Stimulated activated CD4-positive, alpha-beta T cell treated with anti-CD3 and anti-CD28 coated beads, Interleukin-1b, Interleukin-23, amount 100 ng/mL, for 4 hours (primary cell): ENCODE measurements around the gene COMP.
"Not testable (repeated sequence)": the region's sequence is repeated elsewhere in the genome, so short reads cannot be mapped to it uniquely, and the experiment has no call there.

Experiments used
- DNase-seq, 2 donors: peaks; one replicate each; pipeline ENCODE4 v3.0.0-alpha.2; 2020; ENCODE audit warnings: low read depth in 2 of 2

COMP gene

DNA sequence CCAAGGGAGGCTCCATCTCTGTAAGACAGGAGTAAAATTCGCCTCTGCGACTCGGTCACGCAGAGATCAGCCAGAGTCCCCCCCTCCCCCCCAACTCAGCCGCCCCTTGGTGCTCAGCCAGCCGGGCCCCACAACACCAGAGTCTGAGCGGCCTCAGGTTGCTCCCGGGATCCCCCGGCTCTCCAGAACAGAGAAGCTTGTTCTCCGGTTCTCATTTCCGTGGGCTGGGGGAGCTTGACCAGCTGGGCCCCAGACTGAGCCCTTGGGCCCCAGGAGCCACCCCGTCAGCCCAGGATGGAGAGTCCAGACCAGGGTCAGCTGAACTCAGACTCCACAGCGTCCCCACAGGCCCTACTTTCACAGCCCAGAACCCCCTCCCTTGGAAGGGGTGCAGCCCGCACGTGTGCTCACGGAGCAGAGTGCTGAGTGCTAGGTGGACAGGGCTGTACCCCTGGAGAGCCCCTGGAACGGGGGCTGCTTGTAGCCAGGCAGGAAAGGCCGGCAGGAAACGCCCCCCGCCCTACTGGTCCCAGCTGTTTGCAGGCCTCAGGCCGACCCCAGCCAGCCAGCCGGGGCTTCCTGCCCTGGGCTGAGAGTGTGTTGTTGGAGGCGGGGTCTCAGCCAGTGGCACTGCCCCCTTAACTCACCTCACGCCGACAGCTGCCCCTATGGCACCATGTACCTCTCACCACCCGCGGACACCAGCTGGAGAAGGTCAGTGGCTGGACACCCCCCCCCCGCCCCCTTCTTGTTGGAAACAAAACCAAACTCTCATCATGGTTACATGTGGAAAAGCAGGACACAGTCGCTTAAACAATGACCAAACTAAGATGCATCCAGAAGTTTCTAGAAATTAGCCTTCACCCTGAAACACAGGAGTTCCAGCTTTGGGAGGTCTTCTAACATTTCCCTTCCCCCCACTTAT lies 44.4 kb downstream of the COMP start:
- no peak for DNase-seq

DNA sequence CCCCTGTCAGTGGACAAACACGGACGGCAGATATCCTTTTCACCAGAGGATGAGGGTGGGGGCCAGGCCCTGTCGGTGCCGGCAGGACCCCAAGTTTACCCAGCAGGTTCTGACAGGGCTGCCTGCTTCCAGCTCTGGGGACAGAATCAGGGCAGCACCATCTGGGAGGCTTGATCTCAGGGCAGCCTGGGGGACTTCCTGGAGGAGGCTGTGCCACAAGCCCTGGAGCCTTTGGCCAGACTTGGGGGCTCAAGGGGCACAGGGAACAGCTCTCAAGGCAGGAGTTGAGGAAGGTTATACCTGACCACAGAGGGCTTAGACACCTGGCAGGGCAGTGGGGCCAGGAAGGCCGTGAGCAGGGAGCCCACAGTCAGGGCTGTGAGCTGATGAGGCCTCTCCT lies 45.2 kb downstream of the COMP start:
- no peak for DNase-seq

DNA sequence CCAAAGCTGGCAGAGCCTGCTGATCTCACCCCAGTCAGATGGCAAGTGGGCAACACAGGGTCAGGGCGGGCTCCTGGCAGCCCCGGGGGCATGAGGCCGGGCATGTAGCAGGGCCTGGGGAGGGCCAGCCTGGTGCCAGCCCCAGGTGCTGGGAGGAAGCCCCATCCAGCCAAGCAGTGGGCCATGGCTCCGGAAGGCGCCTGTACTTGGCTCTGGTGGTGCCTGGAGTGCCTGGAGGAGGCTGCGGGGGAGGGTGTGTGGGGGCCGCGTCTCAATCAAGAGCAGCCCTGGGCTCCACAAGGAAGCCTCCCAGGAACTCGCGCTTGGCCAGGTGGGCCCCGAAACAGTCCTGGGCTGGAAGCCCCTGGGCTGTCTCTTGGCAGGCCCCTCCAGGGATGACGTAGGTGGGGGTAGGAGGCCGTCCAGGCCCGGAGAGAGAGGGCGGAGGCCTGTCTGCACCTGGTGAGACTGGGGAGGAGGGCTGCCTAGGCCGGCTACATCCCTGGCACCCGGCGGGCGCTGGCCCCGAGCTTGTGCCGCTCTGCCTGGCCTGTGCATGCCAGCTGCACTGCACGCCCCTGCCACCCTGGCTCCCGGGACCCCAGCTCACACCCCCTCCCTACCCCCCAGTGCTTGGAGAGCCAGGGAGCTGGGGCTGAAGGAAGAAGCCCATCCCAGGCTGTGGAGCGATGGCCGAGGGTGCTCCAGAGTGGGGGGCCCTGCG lies 45.9 kb downstream of the COMP start:
- no peak for DNase-seq

DNA sequence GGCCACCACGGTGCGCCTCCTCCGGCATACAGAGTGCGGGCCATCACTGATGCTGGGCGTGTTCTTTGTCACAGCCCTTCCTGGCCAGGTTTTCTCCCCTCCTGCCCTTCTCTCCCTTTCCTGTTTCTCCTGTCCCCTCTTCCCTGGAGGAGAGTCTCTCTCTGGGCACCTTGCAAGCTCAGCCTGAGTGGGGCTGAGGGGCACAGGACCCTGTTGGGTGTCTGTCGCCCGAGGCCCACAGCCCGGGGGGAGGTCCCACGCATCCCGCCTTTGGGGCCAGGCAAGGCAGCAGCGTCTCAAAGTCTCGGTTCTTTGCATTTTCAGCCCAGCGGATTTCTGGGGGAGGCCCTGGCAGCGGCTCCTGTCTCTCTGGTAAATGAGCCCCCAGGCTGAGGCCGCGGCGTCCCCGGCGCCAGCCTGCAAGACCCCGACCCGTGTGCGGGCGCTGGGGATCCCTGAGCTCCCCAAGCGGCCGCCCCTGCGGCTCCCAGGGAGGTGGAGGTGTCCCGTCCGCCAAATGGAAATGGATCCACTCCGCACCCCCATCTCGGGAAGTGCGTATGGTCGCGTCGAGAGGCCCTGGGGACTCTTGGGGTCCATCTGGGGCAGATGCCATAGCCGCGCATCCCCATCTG lies 47.2 kb downstream of the COMP start:
- DNase-seq: no peak

DNA sequence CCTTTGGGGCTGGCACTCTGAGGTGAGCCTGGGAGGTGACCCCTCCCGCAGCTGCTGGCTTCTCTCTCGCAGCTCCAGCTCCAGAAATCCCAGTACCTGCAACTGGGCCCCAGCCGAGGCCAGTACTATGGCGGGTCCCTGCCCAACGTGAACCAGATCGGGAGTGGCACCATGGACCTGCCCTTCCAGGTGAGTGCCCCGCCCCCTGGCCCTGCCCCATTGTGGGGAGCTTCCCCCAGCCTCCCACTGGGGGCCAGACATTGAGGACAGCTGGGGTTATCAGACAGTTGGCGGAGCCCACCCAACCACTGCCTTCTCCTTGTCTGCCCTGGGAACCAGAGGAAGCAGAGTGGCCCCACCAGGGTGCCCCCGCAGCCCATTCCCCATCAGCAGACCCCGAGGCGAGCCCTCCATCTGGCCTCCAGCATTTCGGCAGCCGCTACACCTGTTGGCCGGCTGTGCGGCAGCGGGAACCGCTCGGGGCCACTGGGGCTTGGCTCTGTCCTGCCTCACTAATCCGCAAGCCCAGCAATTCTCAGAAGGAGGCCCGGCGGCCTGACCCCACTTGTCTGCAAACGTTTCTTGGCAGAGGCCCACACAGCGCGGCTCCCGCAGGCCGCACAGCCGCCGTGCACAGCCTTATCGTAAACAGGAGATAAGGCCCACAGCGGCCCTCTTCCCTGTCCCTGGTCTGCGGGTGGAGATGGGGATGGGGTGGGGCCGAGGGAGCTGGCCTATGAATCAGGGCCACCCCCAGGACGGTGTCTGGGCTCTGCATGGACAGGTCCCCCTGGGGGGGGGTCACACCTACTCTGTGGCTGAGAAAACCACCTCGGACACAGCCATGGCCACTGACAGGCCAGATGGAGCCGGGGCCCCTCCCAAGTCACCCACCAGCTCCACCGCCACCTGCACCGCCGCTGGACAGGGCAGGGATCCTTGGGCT lies 48.0 kb downstream of the COMP start:
- DNase-seq: no peak

DNA sequence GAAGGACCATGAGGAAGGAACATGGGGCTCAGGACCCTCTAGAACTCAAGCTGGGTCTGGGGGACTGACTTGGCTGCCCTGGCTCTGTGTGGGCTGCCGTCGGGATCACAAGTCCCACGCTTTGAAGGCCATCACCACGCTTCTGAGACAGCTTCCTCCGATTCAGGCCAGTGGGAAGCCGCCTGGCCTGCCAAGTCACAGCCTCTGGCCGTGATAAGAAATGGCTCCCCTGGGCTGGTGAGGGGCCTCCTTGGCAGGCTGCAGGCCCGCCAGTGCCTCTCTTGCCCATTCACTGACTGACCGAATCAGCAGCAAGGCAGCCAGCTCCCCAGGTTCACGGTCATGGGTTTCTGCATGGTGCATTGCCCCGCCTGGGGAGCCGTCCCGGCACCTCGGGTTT lies 48.8 kb downstream of the COMP start:
- no peak for DNase-seq

DNA sequence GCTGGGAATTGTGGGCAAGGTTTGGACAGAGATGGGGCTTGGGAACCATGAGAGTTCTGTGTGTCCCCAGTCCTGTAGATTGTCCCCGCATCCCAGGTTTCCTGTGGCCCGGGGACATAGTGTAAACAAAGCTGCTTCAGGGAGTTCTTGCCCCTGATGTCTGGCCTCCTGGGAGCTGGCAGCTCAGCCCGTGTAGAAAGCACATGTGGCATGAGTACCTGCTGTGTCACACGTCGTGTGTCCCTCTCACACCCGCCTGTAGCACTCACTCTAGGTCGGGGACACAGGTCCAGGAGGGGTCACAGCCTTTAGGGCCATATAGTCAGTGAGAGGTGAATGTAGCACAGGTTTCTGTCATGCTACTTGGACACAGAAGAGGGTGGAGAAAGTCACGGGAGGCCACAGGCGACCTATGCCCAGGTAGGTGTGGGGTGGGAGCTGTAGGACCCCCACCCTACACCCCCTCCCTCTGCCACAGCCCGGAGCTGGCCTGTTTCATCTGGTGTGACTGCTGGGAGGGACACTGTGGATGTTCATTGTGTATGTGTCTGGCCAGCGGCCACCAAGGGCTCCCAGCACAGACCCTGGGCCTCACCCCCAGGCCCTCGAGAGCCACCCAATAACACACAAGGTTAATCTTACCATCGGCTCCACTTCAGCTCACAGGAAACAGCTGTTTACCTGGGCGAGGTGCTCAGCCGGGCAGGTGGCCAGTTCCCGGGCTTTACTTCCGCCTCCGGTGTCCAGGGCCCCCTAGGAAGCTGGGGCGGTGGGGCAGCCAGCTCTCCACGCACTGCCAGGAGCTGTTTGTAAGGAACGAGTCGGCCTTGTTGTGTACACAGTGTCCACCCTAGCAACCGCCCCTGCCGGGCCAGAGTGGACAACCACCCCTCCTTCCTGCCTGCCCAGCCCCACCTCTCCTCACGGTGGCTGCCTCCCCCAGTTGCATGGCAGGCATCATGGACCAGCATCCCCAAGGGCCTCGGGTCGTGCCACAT lies 49.7 kb downstream of the COMP start:
- no peak for DNase-seq

DNA sequence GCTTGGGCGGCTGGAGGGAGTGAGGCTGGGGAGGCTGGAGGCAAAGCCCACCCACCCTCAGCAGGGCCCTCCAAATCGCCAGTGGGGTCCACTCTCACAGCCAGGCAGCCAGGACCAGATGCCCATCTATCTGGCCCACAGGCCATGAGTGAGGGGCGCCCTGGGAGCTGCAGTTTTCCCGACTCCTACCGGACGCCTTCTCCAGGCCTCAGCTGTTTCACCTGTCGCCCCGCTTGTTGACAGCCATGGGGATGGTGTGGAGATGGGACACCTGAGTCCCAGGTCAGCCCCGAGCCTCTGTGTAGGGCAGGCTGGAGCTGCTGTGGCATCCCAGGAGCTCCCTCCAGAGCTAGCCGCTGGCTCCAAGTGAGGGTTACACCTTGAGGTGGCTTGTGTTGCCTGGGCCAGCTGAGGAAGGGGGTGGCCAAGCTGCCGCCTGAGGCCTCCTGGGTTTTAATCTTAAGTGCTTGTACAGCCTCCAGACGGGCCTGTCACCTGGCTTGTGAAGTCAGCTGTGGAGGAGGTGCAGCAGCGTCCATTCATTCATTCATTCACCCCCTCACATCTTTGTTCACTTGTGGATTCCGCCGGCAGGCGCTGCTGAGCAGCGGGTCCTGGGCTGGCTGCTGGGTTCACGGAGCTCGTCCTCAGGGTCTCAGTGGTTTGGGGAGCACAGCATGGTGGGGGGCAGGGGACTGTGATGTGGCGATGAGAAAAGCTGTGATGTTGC lies 52.0 kb downstream of the COMP start:
- no peak for DNase-seq

DNA sequence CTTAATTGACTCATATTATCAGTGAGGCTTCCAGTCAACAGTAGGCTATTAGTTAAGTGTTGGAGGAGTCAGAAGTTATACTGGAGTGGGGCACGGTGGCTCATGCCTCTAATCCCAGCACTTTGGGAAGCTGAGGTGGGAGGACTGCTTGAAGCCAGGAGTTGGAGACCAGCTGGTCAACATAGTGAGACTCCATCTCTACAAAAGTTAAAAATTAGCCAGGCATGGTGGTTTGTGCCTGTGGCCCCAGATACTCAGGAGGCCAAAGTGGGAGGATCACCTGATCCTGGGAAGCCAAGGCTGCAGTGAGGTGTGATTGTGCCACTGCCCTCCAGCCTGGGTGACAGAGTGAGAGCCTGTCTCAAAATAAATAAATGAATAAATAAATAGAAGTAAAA lies 53.2 kb downstream of the COMP start:
- no peak for DNase-seq

DNA sequence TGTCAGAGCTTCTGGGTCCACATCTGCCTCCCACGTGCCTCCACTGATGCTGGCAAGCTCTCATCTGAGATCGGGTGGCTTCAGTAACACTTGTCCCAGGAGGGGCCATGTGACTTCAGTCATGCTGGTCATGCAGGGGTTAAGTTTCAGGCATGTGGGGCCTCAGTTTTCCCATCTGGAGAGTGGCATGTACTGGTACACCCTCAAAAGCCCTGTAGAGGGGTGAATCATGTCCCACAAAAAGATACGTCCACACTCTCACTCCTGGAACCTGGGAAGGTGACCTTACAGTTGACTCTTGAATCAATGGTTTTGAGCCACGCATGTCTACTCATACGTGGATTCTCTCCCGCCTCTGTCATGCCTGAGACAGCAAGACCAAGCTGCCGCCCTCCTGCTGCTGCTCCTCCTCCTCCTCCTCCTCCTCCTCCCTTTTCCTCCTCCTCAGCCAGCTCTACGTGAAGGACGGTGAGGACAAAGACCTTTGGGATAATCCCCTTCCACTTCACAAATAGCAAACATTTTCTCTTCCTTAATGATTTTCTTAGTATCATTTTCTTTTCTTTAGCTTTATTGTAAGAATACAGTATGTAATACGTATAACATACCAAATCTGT lies 53.7 kb downstream of the COMP start:
- DNase-seq: no peak

DNA sequence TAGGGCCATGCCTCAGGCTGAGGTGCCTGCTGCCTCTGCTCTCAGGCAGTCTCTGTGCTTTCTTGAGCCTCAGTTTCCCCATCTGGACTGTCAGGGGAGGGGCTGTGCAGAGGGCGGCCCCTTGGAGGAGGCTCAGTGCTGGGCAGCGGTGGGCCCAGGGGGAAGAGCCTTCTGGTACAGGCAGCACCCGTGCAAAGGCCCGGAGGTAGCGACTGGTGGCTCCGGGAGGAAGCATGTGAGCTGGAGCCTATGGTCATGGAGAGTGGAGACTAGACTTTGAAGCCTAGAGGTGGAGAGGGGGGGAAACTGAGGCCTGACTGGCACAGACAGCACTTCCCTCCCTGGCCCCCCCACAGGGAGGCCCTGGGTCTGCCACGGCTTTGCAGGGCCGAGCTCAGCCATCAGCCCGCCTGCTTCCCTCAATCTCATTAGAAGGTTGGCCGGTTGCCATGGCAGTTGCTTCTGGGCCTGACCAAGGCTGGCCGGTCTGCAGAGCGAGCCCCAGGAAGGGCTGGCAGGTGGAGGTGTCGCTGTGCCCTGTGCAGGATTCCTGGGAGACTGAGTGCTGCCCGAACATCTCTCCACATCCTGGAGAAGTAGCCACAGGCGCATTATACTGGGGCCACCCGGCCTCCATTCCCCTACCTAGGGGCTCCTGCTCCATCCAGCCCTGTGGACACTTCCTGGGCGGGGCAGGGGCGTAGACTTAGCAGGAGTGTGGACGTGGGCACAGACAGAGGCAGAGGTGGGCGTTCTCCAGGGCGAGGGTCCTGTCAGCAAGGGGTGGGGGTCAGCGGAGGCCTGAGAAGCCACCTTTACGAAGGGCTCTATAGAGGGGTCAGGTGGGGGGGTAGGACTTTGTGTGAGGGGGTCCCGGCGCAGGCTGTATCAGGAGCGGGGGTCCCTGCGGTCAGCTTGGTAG lies 54.4 kb downstream of the COMP start:
- no peak for DNase-seq

DNA sequence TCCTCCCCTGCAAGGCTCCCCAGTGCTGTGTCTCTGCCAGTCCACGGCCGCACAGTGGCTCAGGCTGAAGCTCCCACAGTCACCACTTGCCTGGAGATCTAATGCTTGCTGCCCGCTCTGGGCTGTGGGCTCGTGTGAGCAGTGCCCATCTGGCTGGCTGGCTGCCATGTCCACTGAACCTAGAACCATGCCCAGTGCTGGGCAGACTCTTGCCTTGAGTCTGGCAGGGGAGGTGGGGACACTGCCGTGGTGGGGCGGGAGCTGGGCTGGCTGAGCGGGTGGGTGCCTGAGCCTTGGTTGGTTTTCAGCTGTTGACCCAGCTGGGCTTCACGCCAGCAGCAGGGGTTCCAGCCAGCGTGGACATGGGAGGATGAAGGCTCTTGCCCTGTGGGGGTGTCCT lies 55.4 kb downstream of the COMP start:
- DNase-seq: no peak

DNA sequence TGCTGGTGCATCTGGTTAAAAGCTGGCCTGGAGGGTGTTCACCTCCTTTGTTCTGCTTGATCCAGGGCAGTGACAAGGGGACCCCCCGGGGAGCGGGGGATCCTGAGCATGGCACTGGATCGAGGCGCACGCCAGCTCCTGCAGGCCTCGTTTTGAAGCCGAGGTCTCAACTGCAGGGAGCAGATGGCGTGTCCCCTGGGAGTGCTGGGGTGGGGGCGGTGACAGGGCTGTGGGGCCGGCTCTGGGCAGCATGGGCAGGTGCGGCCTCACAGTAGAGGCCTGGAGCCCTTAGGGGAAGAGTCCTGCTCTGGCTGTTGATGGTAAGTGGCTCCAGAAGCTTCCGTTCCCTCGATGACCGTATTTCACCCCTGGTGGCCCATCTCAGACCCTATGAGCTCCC lies 55.8 kb downstream of the COMP start:
- no peak for DNase-seq

DNA sequence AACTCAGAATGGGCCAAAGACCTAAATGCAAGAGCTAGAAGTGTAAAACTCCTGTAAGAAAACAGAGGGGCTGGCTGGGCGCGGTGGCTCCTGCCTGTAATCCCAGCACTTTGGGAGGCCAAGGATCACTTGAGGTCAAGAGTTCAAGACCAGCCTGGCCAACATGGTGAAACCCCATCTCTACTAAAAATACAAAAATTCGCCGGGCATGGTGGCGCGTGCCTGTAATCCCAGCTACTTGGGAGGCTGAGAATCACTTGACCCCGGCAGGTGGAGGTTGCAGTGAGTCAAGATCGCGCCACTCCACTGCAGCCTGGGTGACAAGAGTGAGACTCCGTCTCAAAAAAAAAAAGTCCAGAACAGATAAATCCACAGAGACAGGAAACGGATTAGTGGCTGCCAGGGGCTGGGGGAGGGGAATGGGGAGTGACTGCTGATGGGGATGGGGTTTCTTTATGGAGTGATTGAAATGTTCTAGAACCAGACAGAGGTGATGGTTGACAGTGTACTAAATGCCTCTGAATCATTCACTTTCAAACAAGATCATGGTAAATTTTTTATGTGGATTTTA lies 57.3 kb downstream of the COMP start:
- not testable (repeated sequence) for DNase-seq

DNA sequence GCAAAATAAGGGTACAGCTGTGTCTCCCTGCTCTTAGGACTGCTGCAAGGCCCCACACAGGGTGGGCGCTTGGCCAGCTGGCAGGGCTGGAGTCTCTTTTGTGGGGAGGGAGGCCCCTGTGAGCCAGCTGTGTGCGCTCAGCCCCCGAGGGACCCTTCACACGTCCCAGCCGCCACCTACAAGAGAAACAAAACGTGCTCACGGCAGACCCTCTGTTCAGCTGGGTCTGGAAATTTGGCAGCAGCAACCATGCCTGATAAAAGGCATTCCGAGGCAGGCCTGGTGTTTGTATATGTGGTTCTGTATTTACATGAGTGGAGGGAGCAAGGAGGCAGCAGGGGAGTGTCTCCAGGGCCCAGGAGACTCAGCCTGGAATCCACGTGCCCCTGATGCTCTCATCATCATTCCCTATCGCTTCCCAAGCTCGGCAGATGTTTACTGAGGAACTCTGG lies 57.9 kb downstream of the COMP start:
- no peak for DNase-seq
